Neuronal stem cell (in vitro differentiated cells): ENCODE results near the gene RBKS.

Experiments used
- DNase-seq: peaks from one replicate; pipeline ENCODE4 v3.0.0-alpha.2; 2013; ENCODE audit warnings: low spot score
- H2AFZ ChIP-seq: one replicate; pipeline ENCODE4 v1.6.1; 2013; ENCODE audit warnings: mild to moderate bottlenecking, low read length, inconsistent platforms
- H2AK5ac ChIP-seq: 2 replicates; pipeline ENCODE4 v1.6.1; 2013; ENCODE audit warnings: low read depth, mild to moderate bottlenecking, inconsistent platforms, low read length, moderate library complexity, mixed read lengths
- H2BK120ac ChIP-seq: 2 replicates; pipeline ENCODE4 v1.6.1; 2013; ENCODE audit warnings: low read depth, mild to moderate bottlenecking, inconsistent platforms, low read length, moderate library complexity, mixed read lengths
- H2BK12ac ChIP-seq: one replicate; pipeline ENCODE4 v1.6.1; 2013; ENCODE audit warnings: low read length, inconsistent platforms
- H2BK15ac ChIP-seq: 2 replicates; pipeline ENCODE4 v1.6.1; 2013; ENCODE audit warnings: mild to moderate bottlenecking, low read length, inconsistent platforms, mixed read lengths
- H2BK5ac ChIP-seq: one replicate; pipeline ENCODE4 v1.6.1; 2013; ENCODE audit warnings: inconsistent platforms, mild to moderate bottlenecking, low read length, moderate library complexity
- H3K14ac ChIP-seq: one replicate; pipeline ENCODE4 v1.6.1; 2013; ENCODE audit warnings: low read length, inconsistent platforms
- H3K18ac ChIP-seq: 2 replicates; pipeline ENCODE4 v1.6.1; 2013; ENCODE audit warnings: low read length, inconsistent platforms
- H3K23ac ChIP-seq: 2 replicates; pipeline ENCODE4 v1.6.1; 2013; ENCODE audit warnings: low read depth, mild to moderate bottlenecking, mixed read lengths, low read length, inconsistent platforms; ENCODE audit not compliant: poor library complexity
- H3K27ac ChIP-seq: replicated peaks from 3 replicates; pipeline ENCODE4 v1.5.1; 2013; ENCODE audit warnings: low read length, inconsistent platforms
- H3K27me3 ChIP-seq, 3 experiments: 2 replicates each; pipeline ENCODE4 v1.6.1; 2013; ENCODE audit warnings: low read length in 3 of 3, mild to moderate bottlenecking in 2 of 3, inconsistent platforms in 1 of 3, low read depth in 1 of 3, mixed read lengths in 1 of 3, moderate library complexity in 1 of 3; ENCODE audit not compliant: control insufficient read depth in 3 of 3, insufficient read depth in 3 of 3
- H3K36me3 ChIP-seq, 2 donors: replicated peaks in 1 of 2; 2 replicates each; pipeline ENCODE4 v1.6.1; 2013; ENCODE audit warnings: low read length in 2 of 2; ENCODE audit not compliant: control insufficient read depth in 2 of 2, insufficient read depth in 2 of 2
- H3K4ac ChIP-seq: 2 replicates; pipeline ENCODE4 v1.6.1; 2013; ENCODE audit warnings: inconsistent platforms, mild to moderate bottlenecking, low read length, moderate library complexity
- H3K4me1 ChIP-seq, 2 donors: 1 replicate in 1 of 2; 2 replicates in 1 of 2; pipeline ENCODE4 v1.6.1; 2013; ENCODE audit warnings: low read length in 2 of 2, low read depth in 1 of 2; ENCODE audit not compliant: control insufficient read depth in 2 of 2, insufficient read depth in 1 of 2
- H3K4me2 ChIP-seq: one replicate; pipeline ENCODE4 v1.6.1; 2013; ENCODE audit warnings: mild to moderate bottlenecking, low read length, inconsistent platforms; ENCODE audit not compliant: insufficient read depth, poor library complexity, severe bottlenecking
- H3K4me3 ChIP-seq, 2 donors: 2 replicates each; pipeline ENCODE4 v1.5.1; 2013; ENCODE audit warnings: low read length in 2 of 2, mild to moderate bottlenecking in 2 of 2, inconsistent platforms in 1 of 2, moderate library complexity in 1 of 2
- H3K79me1 ChIP-seq: one replicate; pipeline ENCODE4 v1.6.1; 2013; ENCODE audit warnings: low read depth, mild to moderate bottlenecking, inconsistent platforms, low read length, moderate library complexity
- H3K9ac ChIP-seq: one replicate; pipeline ENCODE4 v1.6.1; 2013; ENCODE audit warnings: mild to moderate bottlenecking, low read depth, low read length, inconsistent platforms; ENCODE audit not compliant: poor library complexity
- H3K9me3 ChIP-seq, 2 donors: replicated peaks in 1 of 2; 2 replicates each; pipeline versions ENCODE3 to v1.6.1; 2013; ENCODE audit warnings: low read length in 2 of 2, mild to moderate bottlenecking in 2 of 2, inconsistent platforms in 1 of 2, low read depth in 1 of 2, mixed read lengths in 1 of 2, moderate library complexity in 1 of 2; ENCODE audit not compliant: control insufficient read depth in 2 of 2, insufficient read depth in 1 of 2
- H4K8ac ChIP-seq: one replicate; pipeline ENCODE4 v1.6.1; 2013; ENCODE audit warnings: low read depth, mild to moderate bottlenecking, inconsistent platforms, low read length, moderate library complexity
- H4K91ac ChIP-seq: one replicate; pipeline ENCODE4 v1.6.1; 2013; ENCODE audit warnings: low read length, low read depth, mild to moderate bottlenecking, inconsistent platforms; ENCODE audit not compliant: poor library complexity
- WGBS, 2 donors: extraction: QIAGEN DNeasy Blood & Tissue Kit; methylation state at CpG; one replicate each; pipeline ENCODE4 v1.1.7; 2013; ENCODE audit warnings: missing lambda C conversion rate in 2 of 2, mixed read lengths in 1 of 2; ENCODE audit not compliant: insufficient read length in 2 of 2, insufficient replicate concordance in 1 of 2; ENCODE audit errors: extremely low coverage in 2 of 2; 5-methylcytosine and 5-hydroxymethylcytosine counted together

RBKS gene

GRCh38 chr2:27911458-27912210 is 21.4 kb upstream of the RBKS start:
- Histone ChIP-seq H2BK5ac (no peak overlapping the region), H3K4me1 (peaks cover 0 to 2% of the 10 kb centered on the region in 2 donors), H3K23ac (no peak overlapping the region), H3K18ac (no peak overlapping the region), H3K79me1 (no peaks in the 10 kb centered on the region), H2AK5ac (no peak overlapping the region), H3K36me3 (no peaks in the 10 kb centered on the region), H3K9ac (no peak overlapping the region), H3K14ac (no peak overlapping the region), H2BK15ac (no peak overlapping the region), H4K8ac (no peak overlapping the region), H3K27me3 (no peaks in the 10 kb centered on the region), H3K4me2 (no peak overlapping the region), H2BK12ac (no peak overlapping the region), H2AFZ (no peak overlapping the region), H3K4me3 (no peak overlapping the region), H3K9me3 (no peaks in the 10 kb centered on the region), H2BK120ac (no peak overlapping the region), H3K4ac (no peak overlapping the region), H4K91ac (no peak overlapping the region), H3K27ac (no peak overlapping the region)
- WGBS, 2 donors, result no CpG with 5 or more reads among the region's 2 CpGs
- DNase-seq, result no peak

- Histone ChIP-seq H2AK5ac (no peak overlapping the region), H3K9ac (no peak overlapping the region), H4K8ac (no peak overlapping the region), H3K14ac (no peak overlapping the region), H3K79me1 (no peaks in the 10 kb centered on the region), H3K27ac (no peak overlapping the region), H3K4ac (no peak overlapping the region), H2BK120ac (no peak overlapping the region), H2BK15ac (no peak overlapping the region), H3K27me3 (no peaks in the 10 kb centered on the region), H3K18ac (no peak overlapping the region), H2AFZ (no peak overlapping the region), H3K23ac (no peak overlapping the region), H2BK5ac (no peak overlapping the region), H3K4me1 (peaks cover 0 to 2% of the 10 kb centered on the region in 2 donors), H3K4me3 (no peak overlapping the region), H3K4me2 (no peak overlapping the region), H3K36me3 (peaks cover 0 to 2% of the 10 kb centered on the region in 2 donors), H3K9me3 (no peaks in the 10 kb centered on the region), H2BK12ac (no peak overlapping the region), H4K91ac (no peak overlapping the region)
- no peak for DNase-seq
- WGBS, 2 donors, result no CpG with 5 or more reads among the region's 2 CpGs
These were observed 19.7 kb upstream of the RBKS start for GRCh38 chr2:27909901-27910300.

- Histone ChIP-seq H3K4ac (no peak overlapping the region), H3K4me3 (no peak overlapping the region), H3K27ac (no peak overlapping the region), H2BK12ac (no peak overlapping the region), H3K9me3 (no peaks in the 10 kb centered on the region), H4K8ac (no peak overlapping the region), H3K36me3 (peaks cover 0 to 2% of the 10 kb centered on the region in 2 donors), H3K27me3 (no peaks in the 10 kb centered on the region), H3K18ac (no peak overlapping the region), H3K4me1 (peaks cover 0 to 2% of the 10 kb centered on the region in 2 donors), H2BK15ac (no peak overlapping the region), H3K79me1 (no peaks in the 10 kb centered on the region), H3K4me2 (no peak overlapping the region), H3K9ac (no peak overlapping the region), H3K14ac (no peak overlapping the region), H2BK5ac (no peak overlapping the region), H2BK120ac (no peak overlapping the region), H3K23ac (no peak overlapping the region), H4K91ac (no peak overlapping the region), H2AFZ (no peak overlapping the region), H2AK5ac (no peak overlapping the region)
- no peak for DNase-seq
- no CpG with 5 or more reads among the region's 3 CpGs for WGBS, 2 donors
These were observed 17.4 kb upstream of the RBKS start for GRCh38 chr2:27907547-27907946.

DNA sequence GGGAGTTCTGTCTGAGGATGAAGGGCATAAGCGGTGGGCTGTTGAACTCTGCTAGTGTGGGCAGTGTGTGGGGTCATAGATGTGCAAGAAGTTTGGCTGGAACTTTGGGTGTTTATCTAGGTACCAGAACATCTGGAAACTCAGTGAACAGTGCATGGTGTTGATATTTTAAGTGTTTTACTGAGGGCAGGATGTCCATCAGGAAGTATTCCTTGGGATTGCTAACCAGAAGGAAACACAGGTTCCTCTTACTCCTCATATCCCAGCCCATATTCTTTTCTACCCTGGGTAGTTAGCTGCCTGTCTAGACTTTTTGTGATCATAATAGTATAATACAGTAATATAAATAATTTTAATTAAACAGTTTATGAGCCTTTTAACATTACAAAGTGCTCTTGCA is 15.9 kb upstream of the RBKS start:
- WGBS, 2 donors, result no CpG with 5 or more reads among the region's 1 CpG
- no peak overlapping the region for H2BK15ac ChIP-seq
- H3K23ac ChIP-seq, result no peak overlapping the region

More for the DNA sequence above, 15.9 kb upstream of the RBKS start:
- no peaks in the 10 kb centered on the region for H3K27me3 ChIP-seq
- H2BK12ac ChIP-seq, result no peak overlapping the region
- no peak overlapping the region for H3K27ac ChIP-seq
- no peak overlapping the region for H3K4ac ChIP-seq
- H3K14ac ChIP-seq, result no peak overlapping the region
- H3K79me1 ChIP-seq, result no peaks in the 10 kb centered on the region
- H4K91ac ChIP-seq, result no peak overlapping the region
- H3K9ac ChIP-seq, result no peak overlapping the region
- peaks cover 0 to 2% of the 10 kb centered on the region in 2 donors for H3K36me3 ChIP-seq
- H3K18ac ChIP-seq, result no peak overlapping the region
- H2BK120ac ChIP-seq, result no peak overlapping the region
- no peaks in the 10 kb centered on the region for H3K9me3 ChIP-seq
- H3K4me2 ChIP-seq, result no peak overlapping the region
- no peak overlapping the region for H4K8ac ChIP-seq
- H2AFZ ChIP-seq, result no peak overlapping the region
- H3K4me1 ChIP-seq, result no peaks in the 10 kb centered on the region
- no peak for DNase-seq
- no peak overlapping the region for H2AK5ac ChIP-seq
- no peak overlapping the region for H3K4me3 ChIP-seq
- H2BK5ac ChIP-seq, result no peak overlapping the region
